ENCODE data around the gene IFNG. TPM values are rescaled to one million over a fixed set of nuclear protein-coding genes. Genes with fewer than 3 reads are reported as not detected.

The IFNG gene
- total RNA-seq, 1 experiment from 2014 or later: not detected

DNA sequence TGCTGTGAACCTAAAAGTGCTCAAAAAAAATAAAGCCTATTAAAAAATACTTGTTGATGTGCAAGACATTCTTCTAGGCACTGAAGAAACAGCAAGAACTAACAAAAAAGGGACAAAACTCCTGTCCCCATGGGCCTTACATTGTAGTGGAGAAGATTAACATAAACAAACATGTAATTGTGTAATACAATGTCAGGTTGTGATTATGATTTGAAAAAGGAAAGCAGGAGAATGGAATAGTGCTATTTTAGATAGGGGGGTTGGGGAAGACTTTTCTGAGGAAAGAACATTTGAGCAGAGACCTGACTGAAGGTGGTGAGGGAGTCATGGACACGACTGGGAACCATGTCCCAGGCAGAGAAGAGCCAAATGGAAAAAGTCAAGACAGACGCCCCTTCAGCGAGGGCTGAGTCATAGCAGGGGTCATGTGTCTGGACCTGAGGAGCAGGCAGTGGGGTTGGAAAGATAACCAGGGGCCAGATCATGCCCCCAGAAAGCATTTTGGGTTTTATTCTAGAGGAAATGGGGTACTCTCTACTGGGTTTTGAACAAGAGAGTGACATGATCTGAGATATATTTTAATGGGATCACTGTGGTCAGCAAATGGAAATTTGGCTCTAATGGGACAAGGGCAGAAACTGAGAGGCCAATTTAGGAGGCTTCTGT lies 19.4 kb upstream of the IFNG start:
- CTCF ChIA-PET: no interaction called here

GRCh38 chr12:68178184-68178583 lies 18.6 kb upstream of the IFNG start:
- Mint-ChIP-seq H3K4me1 (ENCODE audit: low read depth, unreplicated experiment) (no peaks in the 10 kb centered on the region), H3K9me3 (ENCODE audit: unreplicated experiment) (no peaks in the 10 kb centered on the region), H3K4me3 (ENCODE audit: unreplicated experiment) (no peak overlapping the region), H3K27ac (ENCODE audit: unreplicated experiment) (no peak overlapping the region), H3K36me3 (ENCODE audit: insufficient read depth, unreplicated experiment) (no peaks in the 10 kb centered on the region), H3K27me3 (ENCODE audit: insufficient read depth, unreplicated experiment) (no peaks in the 10 kb centered on the region)
- no peak for TF ChIP-seq CTCF (IDR thresholded peaks at IDR 0.05; ENCODE audit: insufficient read depth in 1 of 2, low read depth in 1 of 2, low read length in 1 of 2, severe bottlenecking in 1 of 2, unreplicated experiment in 1 of 2)
- POLR2A ChIA-PET: no interaction called here
- H3K9me3 ChIP-seq: no peaks in the 10 kb centered on the region
- H3K27me3 ChIP-seq (replicated peaks; ENCODE audit: control insufficient read depth, insufficient read depth, low read length): no peaks in the 10 kb centered on the region
- no peak overlapping the region for H3K4me3 ChIP-seq (ENCODE audit: low read depth, low read length)
- H3K36me3 ChIP-seq (ENCODE audit: control insufficient read depth, insufficient read depth, low read length): no peaks in the 10 kb centered on the region
- H3K4me1 ChIP-seq: no peaks in the 10 kb centered on the region
- intact Hi-C loops (cut with micrococcal nuclease; ENCODE audit: unreplicated experiment): no loop called here
- no TSS peak for BruUV-seq (replicated peaks)
- DNase-seq: no peak
- CTCF ChIA-PET: no interaction called here

More for the DNA sequence above, 19.4 kb upstream of the IFNG start:
- Histone ChIP-seq H3K4me3 (ENCODE audit: low read depth, low read length) (no peak overlapping the region), H3K4me1 (no peaks in the 10 kb centered on the region), H3K9me3 (no peaks in the 10 kb centered on the region), H3K27me3 (replicated peaks; ENCODE audit: control insufficient read depth, insufficient read depth, low read length) (no peaks in the 10 kb centered on the region), H3K36me3 (ENCODE audit: control insufficient read depth, insufficient read depth, low read length) (no peaks in the 10 kb centered on the region)
- POLR2A ChIA-PET: no interaction called here
- Mint-ChIP-seq H3K4me1 (ENCODE audit: low read depth, unreplicated experiment) (no peaks in the 10 kb centered on the region), H3K27me3 (ENCODE audit: insufficient read depth, unreplicated experiment) (peaks cover under 1% of the 10 kb centered on the region), H3K9me3 (ENCODE audit: unreplicated experiment) (no peaks in the 10 kb centered on the region), H3K27ac (ENCODE audit: unreplicated experiment) (no peak overlapping the region), H3K4me3 (ENCODE audit: unreplicated experiment) (no peak overlapping the region), H3K36me3 (ENCODE audit: insufficient read depth, unreplicated experiment) (no peaks in the 10 kb centered on the region)
- no peak for TF ChIP-seq CTCF (IDR thresholded peaks at IDR 0.05; ENCODE audit: insufficient read depth in 1 of 2, low read depth in 1 of 2, low read length in 1 of 2, severe bottlenecking in 1 of 2, unreplicated experiment in 1 of 2)
- BruUV-seq (replicated peaks): no TSS peak
- no peak for DNase-seq
- intact Hi-C loops (cut with micrococcal nuclease; ENCODE audit: unreplicated experiment): no loop called here

DNA sequence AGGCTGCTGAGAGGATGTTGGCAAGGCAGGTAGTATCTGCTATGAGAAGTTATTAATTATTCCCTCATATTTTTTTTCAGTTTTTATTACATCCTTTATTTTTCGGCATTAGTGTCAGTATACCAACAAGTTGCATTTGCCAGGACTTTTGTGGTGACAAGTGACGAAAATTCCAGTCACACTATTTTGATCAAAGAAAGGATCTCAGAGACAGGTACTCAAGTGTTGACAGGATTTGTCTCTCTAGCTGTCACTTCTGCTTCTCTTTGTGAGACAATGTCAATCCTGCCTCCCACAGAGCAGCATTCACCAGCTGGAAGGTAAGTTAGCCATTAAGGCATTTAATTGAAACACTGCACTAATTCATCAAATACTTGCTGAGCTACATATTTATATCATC lies 18.0 kb upstream of the IFNG start:
- Histone ChIP-seq H3K4me3 (ENCODE audit: low read depth, low read length) (no peak overlapping the region), H3K36me3 (ENCODE audit: control insufficient read depth, insufficient read depth, low read length) (no peaks in the 10 kb centered on the region), H3K9me3 (no peaks in the 10 kb centered on the region), H3K27me3 (replicated peaks; ENCODE audit: control insufficient read depth, insufficient read depth, low read length) (no peaks in the 10 kb centered on the region), H3K4me1 (no peaks in the 10 kb centered on the region)
- no peaks in the 10 kb centered on the region for H3K27me3 Mint-ChIP-seq (ENCODE audit: insufficient read depth, unreplicated experiment)
- ChIA-PET CTCF (no interaction called here), POLR2A (no interaction called here)
- no peak for TF ChIP-seq CTCF (IDR thresholded peaks at IDR 0.05; ENCODE audit: insufficient read depth in 1 of 2, low read depth in 1 of 2, low read length in 1 of 2, severe bottlenecking in 1 of 2, unreplicated experiment in 1 of 2)
- no peaks in the 10 kb centered on the region for H3K4me1 Mint-ChIP-seq (ENCODE audit: low read depth, unreplicated experiment)
- DNase-seq: no peak
- no peaks in the 10 kb centered on the region for H3K9me3 Mint-ChIP-seq (ENCODE audit: unreplicated experiment)
- intact Hi-C loops (cut with micrococcal nuclease; ENCODE audit: unreplicated experiment): no loop called here
- no peaks in the 10 kb centered on the region for H3K36me3 Mint-ChIP-seq (ENCODE audit: insufficient read depth, unreplicated experiment)
- no peak overlapping the region for H3K4me3 Mint-ChIP-seq (ENCODE audit: unreplicated experiment)
- H3K27ac Mint-ChIP-seq (ENCODE audit: unreplicated experiment): no peak overlapping the region
- no TSS peak for BruUV-seq (replicated peaks)
